ENCODE data around the gene STAC.
"Not testable (repeated sequence)": the region's sequence is repeated elsewhere in the genome, so short reads cannot be mapped to it uniquely, and the experiment has no call there.

STAC gene

GRCh38 chr3:36578418-36578817 lies 198.1 kb downstream of the STAC start:
- DNase-seq (ENCODE audit: low read depth in 4 of 4, low spot score in 1 of 4) = not testable (repeated sequence)

- DNase-seq (ENCODE audit: low read depth in 4 of 4, low spot score in 1 of 4) = no peak
These were observed 199.4 kb downstream of the STAC start for GRCh38 chr3:36579746-36580145.

GRCh38 chr3:36580716-36581115 lies 200.4 kb downstream of the STAC start:
- no peak for DNase-seq (ENCODE audit: low read depth in 4 of 4, low spot score in 1 of 4)

GRCh38 chr3:36591959-36592358 lies 211.7 kb downstream of the STAC start:
- DNase-seq (ENCODE audit: low read depth in 4 of 4, low spot score in 1 of 4) = no peak

- DNase-seq (ENCODE audit: low read depth in 4 of 4, low spot score in 1 of 4) = no peak
These were observed 215.2 kb downstream of the STAC start for GRCh38 chr3:36595511-36595910.

GRCh38 chr3:36596419-36596818 lies 216.1 kb downstream of the STAC start:
- DNase-seq (ENCODE audit: low read depth in 4 of 4, low spot score in 1 of 4) = no peak

GRCh38 chr3:36597422-36597821 lies 217.1 kb downstream of the STAC start:
- no peak for DNase-seq (ENCODE audit: low read depth in 4 of 4, low spot score in 1 of 4)
